Measurements from ENCODE around the gene MYO16.
A peak's percentile ranks its signal among the peaks of the same experiment; 100 is the strongest.

MYO16 gene

GRCh38 chr13:109175666-109176065 lies 546.3 kb downstream of the MYO16 start:
- no peak overlapping the region for H3K4me3 ChIP-seq (ENCODE audit: low read length)
- DNase-seq (ENCODE audit: low read depth, low spot score): no peak

DNA sequence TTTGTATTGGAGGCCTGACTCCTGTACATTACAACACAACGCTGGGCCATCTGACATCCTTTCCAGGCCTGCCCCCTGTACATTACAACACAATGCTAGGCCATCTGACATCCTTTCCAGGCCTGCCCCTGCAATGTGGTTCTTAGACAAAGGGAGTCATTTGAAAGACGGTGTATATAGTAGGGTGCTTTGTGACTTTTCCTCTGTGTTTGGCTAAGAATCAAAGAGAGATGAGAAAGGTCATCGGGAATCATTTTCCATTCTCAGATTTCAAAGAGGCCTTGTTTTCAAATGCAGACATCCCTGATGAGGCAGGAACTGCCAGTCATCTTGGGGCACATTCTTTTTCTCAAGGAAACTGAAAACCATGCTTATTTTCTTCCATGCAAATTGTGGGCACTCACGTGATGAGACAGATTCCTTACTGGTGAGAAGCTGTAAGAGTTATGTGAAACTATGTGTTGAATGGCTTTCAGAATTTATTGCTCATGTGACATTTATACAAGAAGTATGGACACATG lies 551.6 kb downstream of the MYO16 start:
- DNase-seq (ENCODE audit: low read depth, low spot score): no peak
- no peak overlapping the region for H3K4me3 ChIP-seq (ENCODE audit: low read length)

- no peak overlapping the region for H3K4me3 ChIP-seq (ENCODE audit: low read length)
- no peak for DNase-seq (ENCODE audit: low read depth, low spot score)
Measured at GRCh38 chr13:109182777-109183465, 553.5 kb downstream of the MYO16 start.

GRCh38 chr13:109191413-109191812 lies 562.0 kb downstream of the MYO16 start:
- no peak overlapping the region for H3K4me3 ChIP-seq (ENCODE audit: low read length)
- DNase-seq (ENCODE audit: low read depth, low spot score): no peak

DNA sequence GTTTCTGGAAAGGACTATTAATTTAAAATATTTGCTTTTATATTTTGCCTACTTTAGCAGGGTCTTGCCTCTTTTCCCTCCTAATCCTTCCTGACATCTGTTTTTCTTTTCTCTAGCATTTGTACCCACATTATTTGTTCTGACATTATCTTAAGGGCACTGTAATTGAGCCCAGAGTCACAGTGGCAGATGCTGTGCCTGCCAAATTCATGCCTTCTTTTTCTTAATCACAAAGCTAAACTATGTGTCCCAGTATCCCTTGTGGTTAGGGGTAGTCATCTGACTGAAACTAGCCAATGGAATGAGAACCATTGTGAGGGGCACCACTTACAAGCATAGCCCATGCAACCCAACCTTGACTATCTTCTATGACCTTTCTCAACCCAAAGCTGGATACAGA lies 562.9 kb downstream of the MYO16 start:
- H3K4me3 ChIP-seq (ENCODE audit: low read length): no peak overlapping the region
- no peak for DNase-seq (ENCODE audit: low read depth, low spot score)

DNA sequence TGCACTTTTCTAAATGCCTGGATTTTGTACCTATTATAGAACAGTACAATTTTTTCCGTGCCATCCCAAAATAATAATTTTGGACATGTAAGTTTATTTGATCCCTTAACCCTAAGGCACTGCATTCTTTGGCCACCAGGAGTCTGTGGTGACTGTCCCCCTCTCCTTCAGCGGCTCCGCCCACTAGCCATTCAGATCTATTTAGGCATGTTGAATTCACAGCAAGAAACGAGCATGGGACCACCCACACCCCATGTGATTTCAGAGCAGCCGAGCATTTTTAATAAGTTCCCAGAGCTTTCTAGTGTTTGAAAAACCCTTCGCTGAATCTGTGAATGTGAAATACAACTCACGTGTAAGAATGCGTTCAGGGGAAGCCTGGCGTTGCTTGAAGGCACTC lies 567.5 kb downstream of the MYO16 start:
- no peak for DNase-seq (ENCODE audit: low read depth, low spot score)
- H3K4me3 ChIP-seq (ENCODE audit: low read length): no peak overlapping the region

DNA sequence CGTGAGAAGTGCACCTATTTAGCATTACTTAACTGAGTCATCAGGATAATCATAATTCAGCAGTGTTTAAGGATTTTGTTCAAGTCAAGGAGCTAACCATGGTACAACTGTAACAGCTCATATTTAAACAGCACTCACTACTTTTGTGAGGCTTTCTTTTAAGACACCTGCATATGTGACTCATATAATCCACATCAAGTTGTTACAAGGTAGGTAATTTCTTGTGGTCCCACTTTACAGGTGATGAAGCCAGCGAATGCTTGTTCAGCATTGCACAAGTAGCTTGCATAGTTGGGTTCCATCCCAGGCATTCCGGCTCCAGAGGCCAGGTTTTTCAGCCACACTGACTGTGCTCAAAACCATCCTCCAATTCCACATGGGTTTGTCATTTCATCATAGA lies 569.2 kb downstream of the MYO16 start:
- H3K4me3 ChIP-seq (ENCODE audit: low read length): no peak overlapping the region
- DNase-seq (ENCODE audit: low read depth, low spot score): no peak

- no peak for DNase-seq (ENCODE audit: low read depth, low spot score)
- no peak overlapping the region for H3K4me3 ChIP-seq (ENCODE audit: low read length)
Measured at GRCh38 chr13:109199280-109199679, 569.9 kb downstream of the MYO16 start.

GRCh38 chr13:109200556-109200955 lies 571.1 kb downstream of the MYO16 start:
- no peak for DNase-seq (ENCODE audit: low read depth, low spot score)
- no peak overlapping the region for H3K4me3 ChIP-seq (ENCODE audit: low read length)

DNA sequence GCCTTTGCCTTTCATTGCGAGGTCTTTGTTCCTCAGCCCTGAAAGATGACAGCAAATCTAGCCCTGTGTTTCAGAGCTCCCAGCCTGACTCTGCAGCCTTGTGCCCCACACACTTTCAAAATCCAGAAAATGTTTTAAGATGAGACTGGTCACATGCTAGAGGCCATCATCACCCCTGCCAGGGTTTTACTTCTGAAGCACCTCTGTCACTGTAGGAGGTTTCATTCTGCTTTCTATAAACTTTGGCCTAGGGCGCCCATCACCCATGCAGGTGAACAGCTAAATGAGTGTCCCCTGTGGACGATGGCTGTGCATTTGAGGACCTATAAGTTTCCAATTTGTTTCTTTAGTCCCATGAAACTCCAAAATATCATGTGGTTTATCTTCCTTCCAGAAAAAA lies 574.2 kb downstream of the MYO16 start:
- no peak for DNase-seq (ENCODE audit: low read depth, low spot score)
- H3K4me3 ChIP-seq (ENCODE audit: low read length): no peak overlapping the region

- DNase-seq (ENCODE audit: low read depth, low spot score): no peak
- H3K4me3 ChIP-seq (ENCODE audit: low read length): no peak overlapping the region
Measured at GRCh38 chr13:109204252-109204651, 574.8 kb downstream of the MYO16 start.

GRCh38 chr13:109204657-109205056 lies 575.2 kb downstream of the MYO16 start:
- H3K4me3 ChIP-seq (ENCODE audit: low read length): no peak overlapping the region
- no peak for DNase-seq (ENCODE audit: low read depth, low spot score)

DNA sequence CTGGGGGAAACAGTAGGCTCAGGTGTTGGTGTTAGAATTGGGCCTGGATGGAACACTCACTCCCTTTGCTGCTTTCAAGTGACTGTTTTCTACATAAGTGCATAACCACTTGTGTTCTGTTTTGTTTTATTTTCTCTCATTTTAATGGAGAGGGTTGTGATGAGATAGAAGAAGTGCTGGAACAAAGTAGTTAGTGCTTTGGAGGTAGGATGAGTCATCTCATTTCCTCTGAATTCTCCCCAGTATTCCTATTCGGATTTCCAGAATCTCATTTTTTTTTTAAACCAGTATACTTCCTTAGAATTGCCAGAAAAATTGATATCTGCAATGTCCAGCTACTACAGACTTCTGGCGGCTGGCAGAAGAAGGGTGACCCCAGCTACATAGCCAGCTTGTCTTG lies 575.9 kb downstream of the MYO16 start:
- DNase-seq (ENCODE audit: low read depth, low spot score): no peak
- H3K4me3 ChIP-seq (ENCODE audit: low read length): no peak overlapping the region

DNA sequence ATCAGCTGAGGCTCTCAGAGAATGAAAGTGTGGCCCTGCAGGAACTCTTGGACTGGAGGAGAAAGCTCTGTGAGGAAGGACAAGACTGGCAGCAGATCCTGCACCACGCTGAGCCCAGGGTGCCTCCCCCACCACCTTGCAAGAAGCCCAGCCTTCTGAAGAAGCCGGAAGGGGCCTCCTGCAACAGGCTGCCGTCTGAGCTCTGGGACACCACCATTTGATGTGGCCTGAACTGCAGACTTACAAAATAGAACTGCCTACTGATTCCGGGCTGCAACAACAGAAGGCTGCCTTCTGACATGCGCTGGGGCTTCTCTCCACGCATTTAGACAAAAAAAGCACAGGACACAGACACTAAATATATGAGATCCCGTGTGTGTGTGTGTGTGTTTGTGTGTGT lies 577.2 kb downstream of the MYO16 start:
- DNase-seq (ENCODE audit: low read depth, low spot score): peak; percentile 57

GRCh38 chr13:109207622-109208021 lies 578.2 kb downstream of the MYO16 start:
- DNase-seq (ENCODE audit: low read depth, low spot score): peak; percentile 4
- no peak overlapping the region for H3K4me3 ChIP-seq (ENCODE audit: low read length)

More for the DNA sequence above, 577.2 kb downstream of the MYO16 start:
- no peak overlapping the region for H3K4me3 ChIP-seq (ENCODE audit: low read length)

DNA sequence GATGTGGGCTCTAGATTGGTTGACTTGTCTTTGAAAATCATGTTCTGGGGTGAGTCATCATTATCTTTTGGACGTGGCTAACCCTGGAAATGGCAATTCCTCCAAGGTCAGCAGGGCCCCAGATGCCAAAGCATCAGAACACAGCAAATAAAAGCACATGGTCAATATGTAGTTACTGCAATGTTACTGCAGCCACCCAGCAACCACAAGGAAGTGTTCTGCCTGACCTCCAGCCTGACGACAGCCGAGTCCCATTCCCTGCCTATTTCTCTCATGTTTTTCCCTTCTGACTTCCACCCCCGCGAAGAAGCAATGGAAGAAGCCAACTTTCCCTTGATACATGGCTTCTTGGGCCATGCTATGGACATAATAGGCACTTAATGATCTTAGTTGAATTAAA lies 579.1 kb downstream of the MYO16 start:
- H3K4me3 ChIP-seq (ENCODE audit: low read length): no peak overlapping the region
- DNase-seq (ENCODE audit: low read depth, low spot score): no peak

- no peak for DNase-seq (ENCODE audit: low read depth, low spot score)
- H3K4me3 ChIP-seq (ENCODE audit: low read length): no peak overlapping the region
Measured at GRCh38 chr13:109209526-109209925, 580.1 kb downstream of the MYO16 start.

- no peak for DNase-seq (ENCODE audit: low read depth, low spot score)
- H3K4me3 ChIP-seq (ENCODE audit: low read length): no peak overlapping the region
Measured at GRCh38 chr13:109211616-109212015, 582.2 kb downstream of the MYO16 start.

- no peak for DNase-seq (ENCODE audit: low read depth, low spot score)
- H3K4me3 ChIP-seq (ENCODE audit: low read length): no peak overlapping the region
Measured at GRCh38 chr13:109212650-109213049, 583.2 kb downstream of the MYO16 start.

DNA sequence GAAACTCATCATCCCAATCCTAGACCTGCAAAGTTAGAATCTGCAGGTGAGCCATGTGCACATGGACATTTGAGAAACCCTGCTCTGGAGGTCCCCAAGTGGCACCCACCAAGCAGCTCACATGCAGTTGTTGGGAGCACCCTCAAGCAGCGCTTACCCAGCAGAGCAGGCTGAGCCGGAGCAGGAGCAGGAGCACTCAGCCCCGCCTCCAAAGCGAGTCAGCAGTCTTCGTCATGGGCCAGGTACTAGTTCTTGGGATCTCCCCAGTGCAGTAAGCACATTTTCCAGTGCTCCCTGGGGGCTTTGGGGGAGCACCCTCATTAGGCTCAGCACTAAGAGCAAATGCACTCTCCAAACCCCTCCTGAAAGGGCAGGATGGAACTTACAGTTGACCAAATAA lies 584.3 kb downstream of the MYO16 start:
- no peak for DNase-seq (ENCODE audit: low read depth, low spot score)
- no peak overlapping the region for H3K4me3 ChIP-seq (ENCODE audit: low read length)

DNA sequence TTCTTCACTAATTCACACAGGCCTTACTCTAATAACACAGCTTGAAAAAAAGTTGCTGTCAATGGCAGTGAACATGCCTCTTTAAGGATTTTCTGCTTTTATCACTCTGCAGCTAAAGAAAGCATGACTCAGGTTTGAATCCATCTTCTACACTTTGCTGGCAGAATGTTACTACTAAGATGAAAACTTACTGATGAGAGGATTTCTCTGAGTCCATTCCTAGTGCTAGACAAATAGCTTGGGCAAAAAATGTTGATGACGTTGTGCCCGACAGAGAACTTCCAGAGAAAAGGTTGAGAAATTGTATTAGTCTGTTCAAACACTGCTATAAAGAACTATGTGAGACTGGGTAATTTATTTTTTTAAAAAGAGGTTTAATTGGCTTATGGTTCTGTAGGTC lies 585.0 kb downstream of the MYO16 start:
- H3K4me3 ChIP-seq (ENCODE audit: low read length): no peak overlapping the region
- DNase-seq (ENCODE audit: low read depth, low spot score): no peak
